GM19452 (cell line): ENCODE measurements around the gene TMEM236.

ENCODE experiments used
- ATAC-seq: cut with Tn5 transposase; IDR thresholded peaks from one replicate; pipeline ENCODE4 v1.9.1; 2021; ENCODE audit not compliant: unreplicated experiment

TMEM236 gene

DNA sequence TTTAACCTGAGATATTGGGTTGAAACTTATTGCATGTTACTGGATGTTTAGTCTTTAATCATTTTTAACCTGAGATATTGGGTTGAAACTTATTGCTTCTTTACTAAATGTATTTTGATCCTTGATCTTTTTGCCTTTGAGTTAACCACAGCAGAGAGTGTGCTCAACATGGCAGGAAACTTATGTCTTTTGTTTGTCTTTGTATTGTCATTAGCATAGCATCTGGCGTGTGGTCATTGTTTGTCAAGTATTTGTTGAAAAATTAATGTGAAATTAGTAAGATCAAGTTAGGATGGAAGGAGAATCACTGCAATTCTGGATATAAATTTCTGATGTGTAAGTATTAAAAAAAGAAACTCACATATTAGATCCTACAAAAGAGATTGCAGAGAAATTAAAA lies 65.3 kb downstream of the TMEM236 start:
- no peak for ATAC-seq

DNA sequence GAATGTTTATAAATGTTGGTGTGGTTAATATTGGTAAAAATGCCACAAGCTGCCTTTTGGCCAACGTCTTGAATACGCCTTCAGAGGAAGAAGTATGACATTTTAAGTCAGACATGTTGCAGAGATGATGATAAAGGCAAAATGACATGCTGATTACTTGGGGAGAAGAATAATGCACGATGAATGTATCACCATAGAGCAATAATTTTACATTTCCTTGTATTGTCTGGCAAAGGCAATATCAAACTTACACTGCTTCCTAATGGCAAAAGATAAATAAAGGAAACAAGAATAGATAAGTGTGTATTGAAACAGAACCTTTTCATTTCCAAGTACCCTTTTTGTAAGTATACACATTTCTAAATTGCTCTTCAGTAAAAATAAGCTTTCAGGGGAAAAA lies 65.8 kb downstream of the TMEM236 start:
- no peak for ATAC-seq

DNA sequence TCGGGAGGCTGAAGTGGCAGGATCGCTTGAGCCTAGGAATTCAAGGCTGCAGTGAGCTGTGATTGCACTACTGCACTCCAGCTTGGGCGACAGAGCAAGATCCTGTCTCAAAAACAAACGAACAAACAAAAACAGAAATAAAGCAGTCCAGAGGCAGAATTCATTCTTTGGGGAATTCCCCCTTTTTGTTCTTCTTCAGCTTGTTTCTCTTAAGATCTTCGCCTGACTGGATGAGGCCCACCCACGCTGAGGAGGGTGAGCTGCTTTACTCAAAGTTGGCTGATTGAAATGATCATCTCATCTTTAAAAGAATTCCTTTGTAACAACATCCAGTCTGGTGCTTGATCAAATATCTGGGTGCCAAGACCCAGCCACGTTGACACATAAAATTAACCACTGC lies 67.8 kb downstream of the TMEM236 start:
- ATAC-seq: no peak

DNA sequence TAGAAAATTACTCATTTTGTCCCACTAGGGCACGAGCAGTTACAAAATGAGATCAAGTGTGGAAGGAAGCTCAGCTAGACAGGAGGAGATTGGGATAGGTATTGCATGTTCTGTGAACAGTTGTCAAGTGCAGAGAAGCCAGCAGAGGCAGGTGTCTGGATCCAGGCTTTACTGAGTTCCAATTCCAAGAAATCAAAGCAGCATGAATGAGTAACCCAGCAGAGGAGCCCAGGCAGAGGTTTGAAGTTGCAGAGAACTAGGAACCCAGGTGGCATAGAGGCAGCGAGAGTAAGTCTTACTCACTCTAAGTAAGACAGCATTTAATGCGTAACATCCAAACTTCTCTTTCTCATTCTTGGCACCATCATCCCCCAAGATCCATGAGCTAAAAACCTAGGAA lies 68.9 kb downstream of the TMEM236 start:
- no peak for ATAC-seq

DNA sequence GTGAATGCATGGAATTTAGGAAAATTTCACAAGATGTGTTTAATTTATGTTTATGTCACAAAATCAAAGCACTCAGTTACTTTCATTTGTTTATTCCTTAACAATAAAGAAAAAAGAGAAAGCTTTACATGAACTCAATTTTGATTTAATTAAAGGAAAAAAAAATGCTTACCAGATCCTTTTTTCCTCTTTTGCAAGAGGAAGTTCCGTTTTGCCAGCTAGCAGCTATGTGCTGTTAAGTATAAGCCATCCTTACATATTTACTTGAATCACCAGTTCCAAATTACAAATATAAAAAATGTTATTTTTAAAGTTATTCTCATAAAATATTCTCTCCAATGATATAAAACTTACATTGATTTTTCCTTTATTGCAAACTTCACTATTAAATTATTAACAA lies 69.9 kb downstream of the TMEM236 start:
- ATAC-seq: no peak

DNA sequence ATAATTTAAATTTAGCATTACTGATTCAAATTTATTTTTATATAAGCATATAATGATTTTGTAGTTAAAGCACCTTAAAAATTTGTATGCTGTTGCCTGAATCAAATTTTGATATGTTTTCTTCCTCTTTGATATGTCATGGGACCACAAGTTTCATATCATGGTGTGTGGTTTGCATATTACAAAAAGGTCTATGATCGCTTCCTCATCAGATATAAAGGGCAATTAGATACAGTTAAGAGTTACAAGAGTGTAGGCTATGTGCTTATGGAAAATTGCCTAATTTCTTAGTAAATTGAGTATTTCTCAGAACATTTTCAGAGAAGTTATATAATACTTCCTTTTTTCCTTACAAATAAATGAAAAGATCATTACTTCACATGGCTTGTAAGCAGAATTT lies 79.3 kb downstream of the TMEM236 start:
- ATAC-seq: no peak

DNA sequence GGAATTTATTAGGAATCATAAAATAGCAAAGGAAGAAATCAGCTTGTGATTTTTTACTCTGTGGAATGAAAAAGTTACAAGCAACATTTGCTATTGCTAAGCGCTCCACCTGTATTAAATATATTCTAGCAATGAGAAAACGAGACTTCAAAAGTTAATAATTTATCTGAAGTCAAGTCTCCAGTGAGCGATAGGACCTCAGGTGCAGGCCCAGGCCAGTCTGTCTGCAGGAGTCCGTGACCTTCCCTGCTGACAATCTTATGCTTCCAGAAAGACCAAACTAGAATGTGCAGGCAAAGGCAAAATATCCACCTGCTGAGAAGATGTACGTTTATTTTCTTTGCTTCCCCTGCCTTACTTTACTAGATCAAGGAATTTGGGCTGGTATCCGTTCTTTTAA lies 79.9 kb downstream of the TMEM236 start:
- no peak for ATAC-seq

DNA sequence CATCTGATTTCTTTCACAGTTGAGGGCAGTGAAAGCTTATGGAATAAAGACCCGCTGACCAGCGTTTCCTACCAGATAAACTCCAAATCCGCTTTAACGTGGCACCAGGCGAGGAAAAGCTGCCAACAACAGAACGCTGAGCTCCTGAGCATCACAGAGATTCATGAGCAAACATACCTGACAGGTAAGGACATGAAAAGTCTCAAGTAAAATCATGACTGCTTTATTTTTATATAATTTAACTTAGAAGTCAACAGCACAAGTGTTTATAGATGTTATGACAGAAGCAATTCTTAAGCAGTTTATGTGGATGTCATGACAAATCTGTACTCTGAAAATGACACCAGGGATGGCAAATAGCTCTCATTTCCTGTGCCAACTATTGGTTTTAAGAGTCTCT lies 81.7 kb downstream of the TMEM236 start:
- ATAC-seq: no peak

DNA sequence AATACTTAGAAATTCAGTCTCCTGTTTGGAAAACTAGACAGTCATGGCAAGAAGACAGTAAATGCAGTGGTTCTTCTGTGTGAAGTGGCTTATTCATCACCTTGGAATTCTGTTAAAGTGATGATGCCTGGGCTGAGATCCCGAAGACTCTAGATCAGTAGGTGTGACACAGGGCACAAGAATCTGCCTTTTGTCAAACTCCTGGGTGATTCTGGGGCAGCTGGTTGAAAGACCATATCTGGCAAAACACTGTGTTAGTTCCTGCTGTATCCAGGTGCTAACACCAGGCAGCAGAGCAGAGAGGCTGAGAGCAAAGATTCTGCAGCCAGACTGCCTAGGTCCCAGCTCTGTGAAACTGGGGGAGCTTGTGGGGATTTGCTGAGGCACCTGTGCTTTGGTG lies 83.7 kb downstream of the TMEM236 start:
- ATAC-seq: no peak

DNA sequence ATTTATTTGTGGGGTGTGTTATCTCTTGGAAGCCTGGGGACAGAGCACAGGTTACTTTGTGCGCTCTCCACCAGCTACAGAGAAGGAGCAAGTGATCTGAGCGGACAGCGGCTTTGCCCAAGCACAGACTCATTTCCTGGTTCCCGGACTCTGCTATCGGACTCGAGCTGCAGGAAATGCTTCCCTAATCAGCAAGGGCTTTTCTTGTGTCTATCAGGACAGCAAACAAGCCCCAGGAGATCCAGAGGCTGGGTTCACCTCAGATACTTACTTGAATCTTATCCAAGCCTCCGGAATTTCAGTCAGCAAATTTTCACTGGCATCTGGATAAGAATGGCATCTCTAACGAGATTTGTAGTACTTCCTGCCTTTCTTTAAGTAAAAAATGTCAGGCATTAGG lies 84.9 kb downstream of the TMEM236 start:
- no peak for ATAC-seq

DNA sequence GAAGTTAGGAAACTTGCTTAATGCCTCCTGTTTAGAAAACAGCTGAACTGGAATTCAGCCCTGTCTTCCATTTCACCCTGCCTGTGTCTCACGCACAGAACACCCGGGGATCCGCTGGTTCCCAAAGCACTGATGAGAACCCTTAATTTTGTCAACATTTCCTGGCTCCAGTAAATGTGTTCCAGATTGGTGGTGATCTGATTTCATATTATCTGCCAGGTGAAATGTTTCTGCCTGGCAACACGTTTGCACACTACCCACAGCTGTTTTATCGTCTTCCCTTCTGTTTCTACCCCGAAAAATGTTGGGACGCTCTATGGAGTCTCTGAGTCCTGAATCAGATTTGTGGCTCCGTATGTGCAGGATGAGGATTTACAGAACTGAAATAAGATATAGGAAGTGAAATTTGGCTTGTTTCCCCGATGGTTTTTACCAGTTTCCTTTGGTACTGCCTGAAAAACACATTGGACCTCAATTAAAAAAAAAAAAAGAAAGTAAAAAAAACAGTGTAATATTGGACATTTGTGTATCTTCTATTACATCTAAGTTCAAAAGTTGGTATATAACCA lies 86.2 kb downstream of the TMEM236 start:
- ATAC-seq: peak; percentile 61

DNA sequence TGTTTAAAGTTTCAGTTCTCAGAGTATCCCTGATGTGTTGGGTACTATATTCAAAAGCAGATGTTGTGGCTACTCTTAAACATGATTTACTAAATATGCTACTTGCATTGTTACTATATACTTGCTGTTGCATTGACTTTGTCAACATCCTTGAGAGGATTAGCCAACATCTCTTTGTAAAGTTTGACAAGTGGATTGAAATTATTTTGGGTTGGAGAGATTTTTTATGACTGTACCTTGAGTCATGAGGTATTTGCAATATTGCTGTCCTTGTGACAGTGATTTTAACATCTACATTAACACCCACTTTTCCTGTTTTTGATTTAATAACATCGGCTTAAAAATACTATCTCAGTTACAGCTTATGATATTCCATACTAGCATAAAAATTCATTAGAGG lies 89.0 kb downstream of the TMEM236 start:
- ATAC-seq: no peak

DNA sequence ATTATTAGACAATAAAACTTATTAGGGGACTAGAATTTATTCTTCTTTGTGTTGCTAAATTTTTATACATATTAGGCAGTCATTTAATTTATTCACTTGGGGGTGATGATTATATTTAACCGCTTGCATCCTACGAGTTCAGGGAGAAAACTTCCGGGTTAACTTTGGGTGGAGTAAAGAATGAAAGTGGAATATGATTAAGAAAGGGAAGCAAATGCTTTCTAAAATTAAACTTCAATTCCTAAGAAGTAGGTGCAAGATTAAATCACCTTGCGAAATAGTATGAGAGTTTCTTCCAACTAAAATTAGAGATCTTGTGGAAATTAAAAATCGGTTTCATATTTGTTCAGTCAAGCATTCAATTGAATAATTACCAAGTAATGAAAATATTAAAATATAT lies 90.6 kb downstream of the TMEM236 start:
- ATAC-seq: no peak

DNA sequence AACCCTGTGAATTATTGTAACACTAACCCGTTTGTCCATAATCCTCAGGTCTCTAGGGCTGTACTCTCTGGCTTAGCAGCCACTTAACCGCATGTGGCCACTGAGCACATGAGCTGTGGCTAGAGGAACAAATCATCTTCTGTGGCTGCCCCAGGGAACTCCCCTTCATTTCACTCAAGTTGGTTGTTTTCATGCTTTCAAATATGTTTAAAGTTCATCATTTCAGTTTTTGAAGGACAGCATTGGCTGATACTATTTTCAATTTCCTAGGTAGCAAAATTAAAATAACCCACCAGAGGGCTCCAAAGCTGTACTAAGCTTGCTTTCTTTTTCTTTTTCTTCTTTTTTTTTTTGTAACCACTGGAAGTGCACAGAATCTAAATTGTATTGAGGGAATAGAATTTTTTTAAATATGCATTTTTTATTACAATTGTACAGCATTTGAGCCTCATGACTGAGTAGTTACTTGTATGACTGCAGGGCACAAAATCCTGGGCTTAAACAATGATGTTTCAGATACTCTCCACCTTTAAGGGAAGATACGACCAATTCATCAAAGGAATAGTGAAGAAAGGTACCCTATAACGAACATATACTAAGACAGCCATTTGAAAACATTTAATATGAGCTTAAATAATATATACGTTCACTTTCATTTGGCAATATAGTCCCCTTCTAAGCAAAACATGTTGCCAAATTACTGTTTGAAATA lies 95.7 kb downstream of the TMEM236 start:
- ATAC-seq: no peak

DNA sequence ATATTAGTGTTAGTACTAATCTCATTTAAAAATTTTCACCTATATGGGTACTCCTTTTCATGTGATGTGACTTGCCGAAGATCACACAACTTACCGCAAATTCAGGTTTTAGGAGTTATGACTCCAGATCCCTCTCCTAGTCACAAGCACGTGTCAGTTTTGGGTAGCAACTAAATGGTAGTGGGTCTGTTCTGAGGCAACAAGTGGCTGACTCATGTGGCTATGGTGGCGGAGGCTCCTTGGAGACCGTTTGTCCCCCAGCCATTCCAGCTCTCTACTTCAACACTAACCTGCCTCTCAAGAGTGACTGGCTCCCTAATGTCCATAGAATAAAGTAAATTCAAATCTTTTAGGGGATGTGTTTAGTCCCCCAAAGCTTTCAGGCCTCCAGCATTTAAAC lies 96.6 kb downstream of the TMEM236 start:
- ATAC-seq: no peak
